ENCODE results near the gene GFOD1.

DNA sequence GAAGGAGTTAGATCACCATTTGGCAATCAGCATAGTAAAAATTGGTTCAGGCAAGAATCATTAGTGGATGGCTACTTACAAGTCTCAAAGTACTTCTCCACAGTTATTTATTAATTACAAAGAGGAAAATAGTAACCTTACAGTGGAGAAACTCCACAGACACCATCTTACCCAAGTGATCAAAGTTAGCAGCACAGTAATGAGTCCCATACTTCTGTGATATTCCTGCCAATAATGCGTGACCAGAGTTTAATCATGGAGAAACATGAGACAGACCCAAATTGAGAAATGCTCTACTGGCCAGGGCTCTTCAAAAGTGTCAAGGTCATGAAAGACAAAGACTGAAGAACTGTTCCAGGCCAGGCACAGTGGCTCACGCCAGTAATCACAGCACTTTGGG is 168.6 kb downstream of the GFOD1 start:
- TF ChIP-seq, protein P1, sequence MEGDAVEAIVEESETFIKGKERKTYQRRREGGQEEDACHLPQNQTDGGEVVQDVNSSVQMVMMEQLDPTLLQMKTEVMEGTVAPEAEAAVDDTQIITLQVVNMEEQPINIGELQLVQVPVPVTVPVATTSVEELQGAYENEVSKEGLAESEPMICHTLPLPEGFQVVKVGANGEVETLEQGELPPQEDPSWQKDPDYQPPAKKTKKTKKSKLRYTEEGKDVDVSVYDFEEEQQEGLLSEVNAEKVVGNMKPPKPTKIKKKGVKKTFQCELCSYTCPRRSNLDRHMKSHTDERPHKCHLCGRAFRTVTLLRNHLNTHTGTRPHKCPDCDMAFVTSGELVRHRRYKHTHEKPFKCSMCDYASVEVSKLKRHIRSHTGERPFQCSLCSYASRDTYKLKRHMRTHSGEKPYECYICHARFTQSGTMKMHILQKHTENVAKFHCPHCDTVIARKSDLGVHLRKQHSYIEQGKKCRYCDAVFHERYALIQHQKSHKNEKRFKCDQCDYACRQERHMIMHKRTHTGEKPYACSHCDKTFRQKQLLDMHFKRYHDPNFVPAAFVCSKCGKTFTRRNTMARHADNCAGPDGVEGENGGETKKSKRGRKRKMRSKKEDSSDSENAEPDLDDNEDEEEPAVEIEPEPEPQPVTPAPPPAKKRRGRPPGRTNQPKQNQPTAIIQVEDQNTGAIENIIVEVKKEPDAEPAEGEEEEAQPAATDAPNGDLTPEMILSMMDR (IDR thresholded peaks at IDR 0.05) = no peak
- no peak for TF ChIP-seq POLR2A (IDR thresholded peaks at IDR 0.05)
